Smooth muscle cell (in vitro differentiated cells): ENCODE data around the gene CHRNA10. TPM values are rescaled to one million over a fixed set of nuclear protein-coding genes. Genes with fewer than 3 reads are reported as not detected.

Source experiments
- DNase-seq: peaks from one replicate; lab custom pipeline; 2025; ENCODE audit not compliant: unreplicated experiment; lab: John Stamatoyannopoulos, UW
- H2AFZ ChIP-seq: fragments of 200-600 bp; sonication (generic); 2 replicates; pipeline ENCODE4 v1.6.0; 2016; ENCODE audit warnings: antibody characterized with exemption, low read depth, mild to moderate bottlenecking
- H3F3A ChIP-seq: fragments of 200-600 bp; sonication (generic); 2 replicates; pipeline ENCODE4 v1.6.0; 2017; ENCODE audit warnings: antibody characterized with exemption, low read depth
- H3K27ac ChIP-seq: fragments of 200-600 bp; sonication (generic); 2 replicates; pipeline ENCODE4 v1.5.1; 2016; ENCODE audit warnings: low read depth, mild to moderate bottlenecking
- H3K27me3 ChIP-seq: fragments of 200-600 bp; sonication (generic); 2 replicates; pipeline ENCODE4 v1.6.1; 2016; ENCODE audit warnings: low read depth, mild to moderate bottlenecking
- H3K36me3 ChIP-seq: fragments of 200-600 bp; sonication (generic); 2 replicates; pipeline ENCODE4 v1.5.1; 2016; ENCODE audit warnings: low read depth
- H3K4me1 ChIP-seq: fragments of 200-600 bp; sonication (generic); 2 replicates; pipeline ENCODE4 v1.5.1; 2016; ENCODE audit warnings: low read depth
- H3K4me2 ChIP-seq: fragments of 200-600 bp; sonication (generic); 2 replicates; pipeline ENCODE4 v1.6.0; 2016; ENCODE audit warnings: mild to moderate bottlenecking
- H3K4me3 ChIP-seq: fragments of 200-600 bp; sonication (generic); 2 replicates; pipeline ENCODE4 v1.5.1; 2016; ENCODE audit warnings: mild to moderate bottlenecking
- H3K79me2 ChIP-seq: fragments of 200-600 bp; sonication (generic); 2 replicates; pipeline ENCODE4 v1.6.0; 2016; ENCODE audit warnings: low read depth, mild to moderate bottlenecking
- H3K9ac ChIP-seq: fragments of 200-600 bp; sonication (generic); 2 replicates; pipeline ENCODE4 v1.6.0; 2016; ENCODE audit warnings: low read depth
- H3K9me3 ChIP-seq: fragments of 200-600 bp; sonication (generic); replicated peaks from 2 replicates; pipeline ENCODE4 v1.5.1; 2016; ENCODE audit warnings: low read depth
- H4K20me1 ChIP-seq: fragments of 200-600 bp; sonication (generic); 2 replicates; pipeline ENCODE4 v1.6.0; 2016; ENCODE audit warnings: low read depth
- WGBS: methylation state at CpG from one replicate; pipeline ENCODE4 v1.1.7; 2016; ENCODE audit warnings: low lambda C conversion rate; 5-methylcytosine and 5-hydroxymethylcytosine counted together
- polyA plus RNA-seq: library from polyadenylated mRNA; unstranded; fragments of >200 nt; fragmentation: Nextera tagmentation; extraction: Ambion mirVana; gene quantifications from 2 replicates; pipeline ENCODE4 v1.2.1, GENCODE V29; 2016
- total RNA-seq: library from RNA; depleted of rRNA; stranded (reverse); fragments of >200 nt; gene quantifications from 2 replicates; pipeline ENCODE4 v1.2.3, GENCODE V29; 2014
- TF ChIP-seq, protein P1 (sequence below): fragments of 200-600 bp; sonication (generic); IDR thresholded peaks from 2 replicates; pipeline ENCODE4 v1.5.1; 2017; ENCODE audit warnings: borderline replicate concordance, mild to moderate bottlenecking, antibody characterized with exemption; ENCODE audit not compliant: insufficient read depth, poor library complexity, severe bottlenecking

Gene CHRNA10
- total and polyA plus RNA-seq, 2 experiments from 2014 or later: 0.41 to 0.58 TPM

DNA sequence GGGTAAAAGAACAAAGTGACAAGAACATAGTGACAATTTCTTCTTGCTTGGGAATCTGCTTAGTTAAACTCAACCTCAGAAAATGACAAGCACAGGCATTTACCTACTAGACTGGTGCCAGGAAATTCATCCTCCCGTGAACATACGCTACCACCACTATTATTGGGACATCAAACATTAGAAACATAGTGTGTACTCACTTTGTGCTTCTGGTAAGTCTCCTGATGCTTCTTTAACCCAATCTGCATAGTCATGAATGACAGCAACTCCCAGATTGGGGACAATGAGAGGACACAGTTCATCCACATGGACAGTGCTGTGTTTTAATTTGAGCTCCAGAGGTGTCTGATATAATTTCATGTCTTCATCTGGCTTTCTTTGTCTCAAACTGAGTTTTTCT lies 29.2 kb upstream of the CHRNA10 start:
- Histone ChIP-seq H3K79me2 (no peaks in the 10 kb centered on the region), H4K20me1 (no peaks in the 10 kb centered on the region), H3K9me3 (no peaks in the 10 kb centered on the region), H3K4me2 (no peak overlapping the region), H3K27ac (no peak overlapping the region), H3K36me3 (peaks cover 24% of the 10 kb centered on the region), H2AFZ (no peak overlapping the region), H3K9ac (no peak overlapping the region), H3K4me1 (no peaks in the 10 kb centered on the region), H3K27me3 (no peaks in the 10 kb centered on the region), H3K4me3 (no peak overlapping the region), H3F3A (no peaks in the 10 kb centered on the region)
- TF ChIP-seq, protein P1, sequence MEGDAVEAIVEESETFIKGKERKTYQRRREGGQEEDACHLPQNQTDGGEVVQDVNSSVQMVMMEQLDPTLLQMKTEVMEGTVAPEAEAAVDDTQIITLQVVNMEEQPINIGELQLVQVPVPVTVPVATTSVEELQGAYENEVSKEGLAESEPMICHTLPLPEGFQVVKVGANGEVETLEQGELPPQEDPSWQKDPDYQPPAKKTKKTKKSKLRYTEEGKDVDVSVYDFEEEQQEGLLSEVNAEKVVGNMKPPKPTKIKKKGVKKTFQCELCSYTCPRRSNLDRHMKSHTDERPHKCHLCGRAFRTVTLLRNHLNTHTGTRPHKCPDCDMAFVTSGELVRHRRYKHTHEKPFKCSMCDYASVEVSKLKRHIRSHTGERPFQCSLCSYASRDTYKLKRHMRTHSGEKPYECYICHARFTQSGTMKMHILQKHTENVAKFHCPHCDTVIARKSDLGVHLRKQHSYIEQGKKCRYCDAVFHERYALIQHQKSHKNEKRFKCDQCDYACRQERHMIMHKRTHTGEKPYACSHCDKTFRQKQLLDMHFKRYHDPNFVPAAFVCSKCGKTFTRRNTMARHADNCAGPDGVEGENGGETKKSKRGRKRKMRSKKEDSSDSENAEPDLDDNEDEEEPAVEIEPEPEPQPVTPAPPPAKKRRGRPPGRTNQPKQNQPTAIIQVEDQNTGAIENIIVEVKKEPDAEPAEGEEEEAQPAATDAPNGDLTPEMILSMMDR: no peak
- WGBS: 98% methylated on average over 2 of the region's 2 CpGs
- no peak for DNase-seq

- TF ChIP-seq, protein P1: no peak
- 78% methylated on average over 4 of the region's 4 CpGs for WGBS
- no peak for DNase-seq
- no peak overlapping the region for H2AFZ ChIP-seq
- no peaks in the 10 kb centered on the region for H3K4me1 ChIP-seq
- no peaks in the 10 kb centered on the region for H3K9me3 ChIP-seq
- H3K4me2 ChIP-seq: no peak overlapping the region
- no peak overlapping the region for H3K9ac ChIP-seq
- H3K27ac ChIP-seq: no peak overlapping the region
- H3F3A ChIP-seq: no peaks in the 10 kb centered on the region
- H4K20me1 ChIP-seq: no peaks in the 10 kb centered on the region
- no peak overlapping the region for H3K4me3 ChIP-seq
- peaks cover 23% of the 10 kb centered on the region for H3K36me3 ChIP-seq
- H3K79me2 ChIP-seq: no peaks in the 10 kb centered on the region
- H3K27me3 ChIP-seq: no peaks in the 10 kb centered on the region
Observed at GRCh38 chr11:3686751-3687150, 15.6 kb upstream of the CHRNA10 start.

- H3K27ac ChIP-seq: no peak overlapping the region
- H3K79me2 ChIP-seq: no peaks in the 10 kb centered on the region
Observed at GRCh38 chr11:3685923-3686322, 14.7 kb upstream of the CHRNA10 start.

GRCh38 chr11:3684819-3685172 lies 13.6 kb upstream of the CHRNA10 start:
- H3K27me3 ChIP-seq: no peaks in the 10 kb centered on the region
- H3F3A ChIP-seq: no peaks in the 10 kb centered on the region
- H3K4me3 ChIP-seq: no peak overlapping the region
- WGBS: 95% methylated on average over 2 of the region's 2 CpGs
- no peak overlapping the region for H3K9ac ChIP-seq
- H3K27ac ChIP-seq: no peak overlapping the region
- DNase-seq: no peak
- no peaks in the 10 kb centered on the region for H3K9me3 ChIP-seq
- H3K4me2 ChIP-seq: no peak overlapping the region
- H3K4me1 ChIP-seq: no peaks in the 10 kb centered on the region
- TF ChIP-seq, protein P1: no peak
- no peak overlapping the region for H2AFZ ChIP-seq
- peaks cover 30% of the 10 kb centered on the region for H3K36me3 ChIP-seq
- no peaks in the 10 kb centered on the region for H4K20me1 ChIP-seq
- no peaks in the 10 kb centered on the region for H3K79me2 ChIP-seq

More at GRCh38 chr11:3685923-3686322, 14.7 kb upstream of the CHRNA10 start:
- Histone ChIP-seq H4K20me1 (no peaks in the 10 kb centered on the region), H3K9ac (no peak overlapping the region), H2AFZ (no peak overlapping the region), H3K4me2 (no peak overlapping the region), H3K4me1 (no peaks in the 10 kb centered on the region), H3K4me3 (no peak overlapping the region), H3K36me3 (peaks cover 30% of the 10 kb centered on the region), H3K9me3 (no peaks in the 10 kb centered on the region), H3K27me3 (no peaks in the 10 kb centered on the region), H3F3A (no peaks in the 10 kb centered on the region)
- DNase-seq: no peak
- WGBS: 95% methylated on average over 7 of the region's 7 CpGs
- TF ChIP-seq, protein P1: no peak
